ENCODE results near the gene WBP11. TPM values are rescaled to one million over a fixed set of nuclear protein-coding genes. Genes with fewer than 3 reads are reported as not detected.
"Not testable (repeated sequence)": the region's sequence is repeated elsewhere in the genome, so short reads cannot be mapped to it uniquely, and the experiment has no call there.

Gene WBP11
- total RNA-seq, 2 donors from 2014 or later, result 19.9 to 21.9 TPM

- no peak for DNase-seq (ENCODE audit: low spot score)
- TF ChIP-seq, protein P1, sequence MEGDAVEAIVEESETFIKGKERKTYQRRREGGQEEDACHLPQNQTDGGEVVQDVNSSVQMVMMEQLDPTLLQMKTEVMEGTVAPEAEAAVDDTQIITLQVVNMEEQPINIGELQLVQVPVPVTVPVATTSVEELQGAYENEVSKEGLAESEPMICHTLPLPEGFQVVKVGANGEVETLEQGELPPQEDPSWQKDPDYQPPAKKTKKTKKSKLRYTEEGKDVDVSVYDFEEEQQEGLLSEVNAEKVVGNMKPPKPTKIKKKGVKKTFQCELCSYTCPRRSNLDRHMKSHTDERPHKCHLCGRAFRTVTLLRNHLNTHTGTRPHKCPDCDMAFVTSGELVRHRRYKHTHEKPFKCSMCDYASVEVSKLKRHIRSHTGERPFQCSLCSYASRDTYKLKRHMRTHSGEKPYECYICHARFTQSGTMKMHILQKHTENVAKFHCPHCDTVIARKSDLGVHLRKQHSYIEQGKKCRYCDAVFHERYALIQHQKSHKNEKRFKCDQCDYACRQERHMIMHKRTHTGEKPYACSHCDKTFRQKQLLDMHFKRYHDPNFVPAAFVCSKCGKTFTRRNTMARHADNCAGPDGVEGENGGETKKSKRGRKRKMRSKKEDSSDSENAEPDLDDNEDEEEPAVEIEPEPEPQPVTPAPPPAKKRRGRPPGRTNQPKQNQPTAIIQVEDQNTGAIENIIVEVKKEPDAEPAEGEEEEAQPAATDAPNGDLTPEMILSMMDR (IDR thresholded peaks at IDR 0.05), result peak in 1 of 2 donors; percentile 49
- Histone ChIP-seq H3K4me1 (no peaks in the 10 kb centered on the region), H3K9me3 (no peaks in the 10 kb centered on the region), H3K27me3 (no peaks in the 10 kb centered on the region), H3K36me3 (no peaks in the 10 kb centered on the region), H3K4me3 (no peak overlapping the region), H3K27ac (no peak overlapping the region)
These were observed 46.7 kb downstream of the WBP11 start for GRCh38 chr12:14756334-14757143.

DNA sequence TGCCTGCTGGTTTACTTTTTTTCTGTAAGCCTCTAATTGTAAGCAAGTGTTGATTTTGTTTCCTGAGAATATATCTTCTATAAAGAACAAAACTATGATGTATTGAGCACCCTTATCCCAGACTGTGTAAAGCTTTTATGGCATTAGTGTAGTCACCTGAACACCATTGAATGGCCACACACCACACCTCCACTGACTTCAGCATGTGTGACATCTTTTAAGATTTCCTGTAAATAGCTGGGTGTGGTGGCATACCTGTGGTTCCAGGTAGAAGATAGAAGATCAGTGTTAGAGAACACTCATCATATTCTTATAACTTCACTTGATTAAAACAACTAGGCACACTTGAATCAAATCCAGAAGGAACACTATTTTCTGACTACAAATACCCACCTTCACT, 51.3 kb downstream of the WBP11 start:
- Histone ChIP-seq H3K9me3 (no peaks in the 10 kb centered on the region), H3K4me3 (no peak overlapping the region), H3K36me3 (no peaks in the 10 kb centered on the region), H3K27me3 (no peaks in the 10 kb centered on the region), H3K27ac (no peak overlapping the region), H3K4me1 (no peaks in the 10 kb centered on the region)
- TF ChIP-seq, protein P1 (IDR thresholded peaks at IDR 0.05), result no peak
- DNase-seq (ENCODE audit: low spot score), result no peak

DNA sequence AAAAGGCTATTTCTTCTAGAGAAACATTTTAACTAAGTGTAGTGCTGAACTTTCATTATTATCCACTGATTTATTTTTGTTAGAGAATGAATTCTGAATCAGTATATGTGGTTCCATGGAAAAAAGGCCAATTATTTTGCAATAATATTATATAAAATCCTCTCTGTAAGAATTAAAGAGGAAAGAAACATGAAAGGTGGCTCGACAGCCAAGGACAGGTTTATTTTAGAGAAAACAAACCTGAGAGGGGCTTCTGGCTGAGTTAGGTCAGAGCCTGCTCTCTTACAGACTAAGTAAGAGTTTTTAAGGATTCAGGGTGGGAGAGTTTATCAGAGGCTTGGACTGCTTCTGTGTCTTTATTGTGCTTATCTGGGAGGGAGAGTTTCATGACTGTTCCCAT, 60.2 kb downstream of the WBP11 start:
- H3K4me3 ChIP-seq, result no peak overlapping the region
- H3K36me3 ChIP-seq, result no peaks in the 10 kb centered on the region
- H3K27me3 ChIP-seq, result no peaks in the 10 kb centered on the region
- H3K9me3 ChIP-seq, result peaks cover 0 to 4% of the 10 kb centered on the region in 2 donors
- H3K27ac ChIP-seq, result no peak overlapping the region
- no peak for DNase-seq (ENCODE audit: low spot score)
- H3K4me1 ChIP-seq, result no peaks in the 10 kb centered on the region
- TF ChIP-seq, protein P1 (IDR thresholded peaks at IDR 0.05), result no peak

DNA sequence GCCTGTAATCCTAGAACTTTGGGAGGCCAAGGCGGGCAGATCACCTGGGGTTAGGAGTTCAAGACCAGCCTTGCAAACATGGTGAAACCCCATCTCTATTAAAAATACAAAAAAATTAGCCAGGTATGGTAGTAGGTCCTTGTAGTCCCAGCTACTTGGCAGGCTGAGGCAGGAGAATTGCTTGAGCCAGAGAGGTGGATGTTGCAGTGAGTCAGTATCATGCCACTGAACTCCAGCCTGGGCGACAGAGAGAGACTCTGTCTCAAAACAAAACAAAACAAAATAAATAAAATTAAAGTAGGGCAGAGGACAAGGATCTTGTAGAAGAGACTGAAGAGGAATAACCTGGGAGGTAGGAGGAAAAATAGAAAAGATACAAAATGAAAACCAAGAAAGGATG, 61.3 kb downstream of the WBP11 start:
- TF ChIP-seq, protein P1 (IDR thresholded peaks at IDR 0.05), result no peak
- Histone ChIP-seq H3K4me3 (no peak overlapping the region), H3K9me3 (peaks cover 0 to 4% of the 10 kb centered on the region in 2 donors), H3K27ac (no peak overlapping the region), H3K27me3 (no peaks in the 10 kb centered on the region), H3K36me3 (no peaks in the 10 kb centered on the region), H3K4me1 (no peaks in the 10 kb centered on the region)
- no peak for DNase-seq (ENCODE audit: low spot score)

DNA sequence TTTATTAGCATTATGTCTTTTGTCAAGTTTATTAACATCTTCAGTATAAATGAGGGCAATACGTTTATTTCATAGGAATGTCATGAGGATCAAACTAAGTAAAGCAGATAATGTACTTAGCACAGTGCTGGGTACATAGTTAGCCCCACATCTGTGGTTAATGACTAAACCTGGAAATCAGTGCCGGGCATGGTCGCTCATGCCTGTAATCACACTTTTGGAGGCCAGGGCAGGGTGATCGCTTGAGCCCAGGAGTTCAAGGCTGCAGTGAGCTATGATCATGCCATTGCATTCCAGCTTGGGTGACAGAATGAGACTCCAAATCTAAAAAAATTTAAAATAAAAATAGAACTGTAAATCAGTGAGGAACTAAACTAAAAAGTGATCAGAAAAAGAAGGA, 62.1 kb downstream of the WBP11 start:
- Histone ChIP-seq H3K36me3 (no peaks in the 10 kb centered on the region), H3K4me3 (no peak overlapping the region), H3K27me3 (no peaks in the 10 kb centered on the region), H3K4me1 (no peaks in the 10 kb centered on the region), H3K9me3 (peaks cover 0 to 4% of the 10 kb centered on the region in 2 donors), H3K27ac (no peak overlapping the region)
- DNase-seq (ENCODE audit: low spot score), result no peak
- TF ChIP-seq, protein P1 (IDR thresholded peaks at IDR 0.05), result no peak

- not testable (repeated sequence) for H3K9me3 ChIP-seq; DNase-seq (ENCODE audit: low spot score); H3K27ac ChIP-seq; H3K27me3 ChIP-seq; H3K4me1 ChIP-seq; H3K36me3 ChIP-seq; H3K4me3 ChIP-seq
These were observed 66.8 kb downstream of the WBP11 start for GRCh38 chr12:14736441-14736840.

Other genes starting within 250 kb of the WBP11 start
- 10 to 100 TPM; 15.1 to 21.5 TPM for gene PLBD1, start 235.6 kb downstream of the WBP11 start, total RNA-seq
- not detected for gene GUCY2C, start 106.9 kb downstream of the WBP11 start, total RNA-seq
- 1 to 10 TPM in 1 of 2 donors, under 1 TPM in 1; 0.90 to 1.1 TPM for gene C12orf60, start 192 bp upstream of the WBP11 start, total RNA-seq
- under 1 TPM; 0.33 to 0.43 TPM for gene SMCO3, start 10.7 kb upstream of the WBP11 start, total RNA-seq
- gene ART4, start 40.0 kb upstream of the WBP11 start, total RNA-seq, result 10 to 100 TPM; 12.1 to 25.9 TPM
- 100 to 1,000 TPM; 287 to 454 TPM for gene MGP, start 82.4 kb upstream of the WBP11 start, total RNA-seq
- gene ERP27, start 135.1 kb upstream of the WBP11 start, total RNA-seq, result under 1 TPM; 0.31 to 0.70 TPM
- 100 to 1,000 TPM in 1 of 2 donors, 10 to 100 TPM in 1; 69.5 to 124 TPM for gene ARHGDIB, start 158.1 kb upstream of the WBP11 start, total RNA-seq
- not detected for gene PDE6H, start 169.6 kb upstream of the WBP11 start, total RNA-seq